Measurements from ENCODE around the gene SH3BGRL3.

DNA sequence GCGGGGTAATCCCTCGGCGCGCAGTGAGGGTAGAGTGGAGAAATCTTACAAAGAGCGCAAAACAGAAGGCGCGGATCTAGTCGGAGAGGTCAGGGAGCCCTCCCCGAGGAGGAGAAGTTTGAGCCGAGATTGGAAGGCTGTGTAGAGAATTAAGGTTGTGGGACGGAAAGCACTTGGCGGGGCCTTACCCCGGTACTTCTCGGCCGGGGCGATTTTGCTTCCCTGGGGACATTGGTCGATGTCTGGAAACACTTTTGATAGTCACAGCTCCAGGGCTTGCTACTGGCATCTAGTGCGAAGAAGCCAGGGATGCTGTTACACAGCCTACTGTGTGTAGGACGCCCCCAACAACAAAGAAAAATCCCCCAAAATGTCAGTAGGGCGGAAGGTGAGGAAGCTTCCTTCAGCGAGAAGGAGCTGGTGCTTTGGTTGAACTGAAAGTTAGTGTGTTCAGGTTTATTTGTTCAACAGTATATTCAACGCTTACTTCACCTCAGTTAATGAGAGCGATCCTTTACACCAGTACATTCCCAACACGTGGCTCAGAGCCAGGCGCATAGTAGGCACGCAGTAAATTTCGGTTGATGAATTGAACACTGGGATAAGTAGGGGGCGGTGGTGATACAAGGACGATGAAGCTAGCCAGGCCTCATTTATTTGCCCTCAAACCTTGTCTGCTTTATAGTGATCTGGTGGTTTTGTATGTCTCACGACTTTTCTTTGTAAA, 45.1 kb upstream of the SH3BGRL3 start:
- TF ChIP-seq PITX1 (CRISPR knock-in tag; IDR thresholded peaks at IDR 0.05): no peak
- TF ChIP-seq ZNF274 (CRISPR knock-in tag; IDR thresholded peaks at IDR 0.05): no peak
- no peak for TF ChIP-seq ZC3H13 (CRISPR knock-in tag; IDR thresholded peaks at IDR 0.05)
- TF ChIP-seq ZNF12 (CRISPR knock-in tag; IDR thresholded peaks at IDR 0.05): no peak; the same call in 1 of the 2 replicates
- TF ChIP-seq REXO4 (CRISPR knock-in tag; IDR thresholded peaks at IDR 0.05; ENCODE audit: borderline replicate concordance): no peak
